NCI-H2107 treated with DMSO at 0.1 percent for 48 hours (cell line): ENCODE results near the gene CD200.
"Not testable (repeated sequence)": the region's sequence is repeated elsewhere in the genome, so short reads cannot be mapped to it uniquely, and the experiment has no call there.

ENCODE experiments used
- DNase-seq: peaks from one replicate; lab custom pipeline; 2025; ENCODE audit not compliant: unreplicated experiment; lab: John Stamatoyannopoulos, UW

CD200 gene

GRCh38 chr3:112388972-112389371, 56.0 kb downstream of the CD200 start:
- DNase-seq = no peak

GRCh38 chr3:112389961-112390360, 57.0 kb downstream of the CD200 start:
- DNase-seq = no peak

GRCh38 chr3:112390783-112391641, 58.1 kb downstream of the CD200 start:
- no peak for DNase-seq

GRCh38 chr3:112391648-112392047, 58.7 kb downstream of the CD200 start:
- no peak for DNase-seq

- no peak for DNase-seq
Observed at GRCh38 chr3:112392393-112393359, 59.7 kb downstream of the CD200 start.

GRCh38 chr3:112393360-112393728, 60.4 kb downstream of the CD200 start:
- DNase-seq = no peak

- no peak for DNase-seq
Observed at GRCh38 chr3:112394003-112394640, 61.2 kb downstream of the CD200 start.

- DNase-seq = no peak
Observed at GRCh38 chr3:112395181-112395895, 62.4 kb downstream of the CD200 start.

GRCh38 chr3:112395896-112396290, 62.9 kb downstream of the CD200 start:
- no peak for DNase-seq

GRCh38 chr3:112397556-112397955, 64.6 kb downstream of the CD200 start:
- DNase-seq = no peak

GRCh38 chr3:112399064-112399463, 66.1 kb downstream of the CD200 start:
- DNase-seq = no peak

- DNase-seq = not testable (repeated sequence)
Observed at GRCh38 chr3:112399554-112399953, 66.6 kb downstream of the CD200 start.

GRCh38 chr3:112400317-112400716, 67.4 kb downstream of the CD200 start:
- DNase-seq = not testable (repeated sequence)

- DNase-seq = no peak
Observed at GRCh38 chr3:112401617-112402016, 68.7 kb downstream of the CD200 start.

GRCh38 chr3:112403103-112403502, 70.1 kb downstream of the CD200 start:
- DNase-seq = no peak

- DNase-seq = not testable (repeated sequence)
Observed at GRCh38 chr3:112404924-112405549, 72.1 kb downstream of the CD200 start.

- DNase-seq = no peak
Observed at GRCh38 chr3:112405845-112406244, 72.9 kb downstream of the CD200 start.

- DNase-seq = no peak
Observed at GRCh38 chr3:112407214-112407887, 74.4 kb downstream of the CD200 start.

- no peak for DNase-seq
Observed at GRCh38 chr3:112407888-112408702, 75.1 kb downstream of the CD200 start.
